PFSK-1 (cell line): ENCODE measurements around the gene CDK6.

Source experiments
- FOXP2 ChIP-seq: optimal IDR thresholded peaks from 2 replicates; pipeline ENCODE3; 2011; ENCODE audit warnings: borderline replicate concordance, control low read depth, inconsistent platforms; ENCODE audit not compliant: insufficient read depth; ENCODE audit errors: extremely low read length, extremely low read depth
- POLR2AphosphoS5 ChIP-seq: IDR thresholded peaks from 2 replicates; pipeline ENCODE4 v1.6.1; 2012; ENCODE audit warnings: low read depth, mild to moderate bottlenecking, control low read depth, low read length, moderate library complexity
- SIN3A ChIP-seq: IDR thresholded peaks from 2 replicates; pipeline ENCODE4 v1.6.1; 2012; ENCODE audit warnings: mild to moderate bottlenecking, low read length, moderate library complexity, borderline replicate concordance; ENCODE audit not compliant: insufficient read depth
- TAF1 ChIP-seq: IDR thresholded peaks from 2 replicates; pipeline ENCODE4 v1.6.1; 2012; ENCODE audit warnings: low read length, control low read depth, borderline replicate concordance; ENCODE audit not compliant: insufficient read depth
- TF ChIP-seq, protein P1 (sequence below), 2 experiments: IDR thresholded peaks; 2 replicates each; pipeline versions ENCODE4 v1.6.1 to v1.8.0; 2011 to 2012; ENCODE audit warnings: low read depth in 2 of 2, low read length in 2 of 2, control low read depth in 1 of 2, inconsistent platforms in 1 of 2, mild to moderate bottlenecking in 1 of 2, moderate library complexity in 1 of 2; ENCODE audit not compliant: insufficient read depth in 1 of 2

The CDK6 gene

DNA sequence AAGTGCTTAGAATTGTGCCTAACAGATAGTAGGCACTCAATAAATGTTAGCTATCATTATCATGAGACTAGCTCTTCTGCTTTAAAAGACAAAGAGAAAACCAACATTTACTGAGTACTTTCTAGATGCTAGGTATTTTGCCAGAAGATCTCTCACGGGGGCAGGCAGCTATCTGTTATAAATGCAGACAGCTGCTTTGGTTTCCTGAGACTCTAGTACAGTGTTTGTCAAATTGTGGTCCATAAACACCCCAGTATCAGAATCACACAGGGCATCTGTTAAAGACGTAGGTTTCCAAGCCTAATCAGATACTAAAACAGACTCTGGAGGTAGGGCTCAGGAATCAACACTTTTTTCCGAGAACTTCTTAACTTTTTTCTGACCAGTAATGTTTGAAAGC lies 260.1 kb downstream of the CDK6 start:
- TF ChIP-seq, protein P1, sequence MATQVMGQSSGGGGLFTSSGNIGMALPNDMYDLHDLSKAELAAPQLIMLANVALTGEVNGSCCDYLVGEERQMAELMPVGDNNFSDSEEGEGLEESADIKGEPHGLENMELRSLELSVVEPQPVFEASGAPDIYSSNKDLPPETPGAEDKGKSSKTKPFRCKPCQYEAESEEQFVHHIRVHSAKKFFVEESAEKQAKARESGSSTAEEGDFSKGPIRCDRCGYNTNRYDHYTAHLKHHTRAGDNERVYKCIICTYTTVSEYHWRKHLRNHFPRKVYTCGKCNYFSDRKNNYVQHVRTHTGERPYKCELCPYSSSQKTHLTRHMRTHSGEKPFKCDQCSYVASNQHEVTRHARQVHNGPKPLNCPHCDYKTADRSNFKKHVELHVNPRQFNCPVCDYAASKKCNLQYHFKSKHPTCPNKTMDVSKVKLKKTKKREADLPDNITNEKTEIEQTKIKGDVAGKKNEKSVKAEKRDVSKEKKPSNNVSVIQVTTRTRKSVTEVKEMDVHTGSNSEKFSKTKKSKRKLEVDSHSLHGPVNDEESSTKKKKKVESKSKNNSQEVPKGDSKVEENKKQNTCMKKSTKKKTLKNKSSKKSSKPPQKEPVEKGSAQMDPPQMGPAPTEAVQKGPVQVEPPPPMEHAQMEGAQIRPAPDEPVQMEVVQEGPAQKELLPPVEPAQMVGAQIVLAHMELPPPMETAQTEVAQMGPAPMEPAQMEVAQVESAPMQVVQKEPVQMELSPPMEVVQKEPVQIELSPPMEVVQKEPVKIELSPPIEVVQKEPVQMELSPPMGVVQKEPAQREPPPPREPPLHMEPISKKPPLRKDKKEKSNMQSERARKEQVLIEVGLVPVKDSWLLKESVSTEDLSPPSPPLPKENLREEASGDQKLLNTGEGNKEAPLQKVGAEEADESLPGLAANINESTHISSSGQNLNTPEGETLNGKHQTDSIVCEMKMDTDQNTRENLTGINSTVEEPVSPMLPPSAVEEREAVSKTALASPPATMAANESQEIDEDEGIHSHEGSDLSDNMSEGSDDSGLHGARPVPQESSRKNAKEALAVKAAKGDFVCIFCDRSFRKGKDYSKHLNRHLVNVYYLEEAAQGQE (IDR thresholded peaks at IDR 0.05; ENCODE audit: insufficient read depth in 1 of 2, low read depth in 2 of 2, low read length in 2 of 2) = no peak
- TF ChIP-seq SIN3A = no peak
- TF ChIP-seq FOXP2 = no peak
- TF ChIP-seq TAF1 = no peak
- no peak for TF ChIP-seq POLR2AphosphoS5

DNA sequence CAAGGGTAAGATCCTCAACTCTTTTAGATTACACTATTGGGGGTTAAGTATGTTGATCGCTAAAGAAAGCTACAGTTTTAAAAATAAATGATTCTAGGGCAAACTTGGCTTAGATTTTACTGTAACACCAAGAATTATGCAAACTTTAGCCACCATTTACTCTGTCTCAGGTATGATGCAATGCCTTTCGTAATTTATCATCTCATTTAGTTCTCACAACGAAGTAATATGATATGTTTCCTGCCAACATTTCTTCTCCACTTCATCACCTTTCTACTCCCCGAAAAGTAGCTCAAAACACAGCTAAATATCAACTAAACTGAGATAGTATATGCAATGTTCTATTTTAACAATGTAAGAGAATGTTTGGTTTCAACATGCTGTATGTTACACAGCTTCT lies 267.2 kb downstream of the CDK6 start:
- TF ChIP-seq FOXP2 (no peak), TAF1 (no peak), SIN3A (no peak)
- TF ChIP-seq, protein P1 (IDR thresholded peaks at IDR 0.05; ENCODE audit: insufficient read depth in 1 of 2, low read depth in 2 of 2, low read length in 2 of 2) = no peak

DNA sequence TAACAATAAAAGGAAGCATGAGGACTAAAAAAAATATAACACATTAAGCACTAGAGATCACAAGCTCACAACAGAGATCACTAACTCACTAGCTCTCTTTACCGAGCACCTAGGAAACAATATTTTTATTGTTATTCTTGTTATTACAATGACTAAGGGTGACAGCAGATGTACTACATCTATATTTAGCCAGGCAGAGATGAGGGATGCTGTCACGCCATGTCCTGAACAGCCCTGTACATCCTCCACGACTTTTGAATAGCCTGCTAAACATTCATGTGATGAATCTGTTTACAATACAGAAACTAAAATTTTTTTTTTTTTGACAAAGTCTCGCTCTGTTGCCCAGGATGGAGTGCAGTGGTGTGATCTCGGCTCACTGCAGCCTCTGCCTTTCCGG lies 268.9 kb downstream of the CDK6 start:
- TF ChIP-seq SIN3A (no peak), FOXP2 (no peak), POLR2AphosphoS5 (no peak), TAF1 (no peak)
- TF ChIP-seq, protein P1 (IDR thresholded peaks at IDR 0.05; ENCODE audit: insufficient read depth in 1 of 2, low read depth in 2 of 2, low read length in 2 of 2) = no peak

DNA sequence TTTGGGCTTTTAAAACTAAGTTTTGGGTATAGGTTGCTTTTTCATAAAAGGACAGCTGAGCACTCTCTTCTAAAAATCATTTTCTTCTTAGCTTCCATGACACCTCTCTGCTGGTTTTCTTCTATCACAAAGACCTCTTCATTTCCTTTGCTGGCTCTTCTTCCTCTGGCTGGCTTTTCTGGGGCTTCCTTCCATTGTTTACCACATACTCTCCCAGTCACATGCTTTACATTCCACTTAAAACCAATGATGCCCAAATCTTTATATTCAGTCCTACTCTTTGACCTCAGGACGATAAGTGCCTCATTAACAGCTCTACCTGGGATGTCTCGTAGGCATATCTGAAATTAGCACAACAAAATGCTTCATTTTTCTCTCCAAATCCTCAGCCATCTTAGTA lies 273.0 kb downstream of the CDK6 start:
- TF ChIP-seq FOXP2 (no peak), TAF1 (no peak), SIN3A (no peak), POLR2AphosphoS5 (no peak)
- TF ChIP-seq, protein P1 (IDR thresholded peaks at IDR 0.05; ENCODE audit: insufficient read depth in 1 of 2, low read depth in 2 of 2, low read length in 2 of 2) = no peak

DNA sequence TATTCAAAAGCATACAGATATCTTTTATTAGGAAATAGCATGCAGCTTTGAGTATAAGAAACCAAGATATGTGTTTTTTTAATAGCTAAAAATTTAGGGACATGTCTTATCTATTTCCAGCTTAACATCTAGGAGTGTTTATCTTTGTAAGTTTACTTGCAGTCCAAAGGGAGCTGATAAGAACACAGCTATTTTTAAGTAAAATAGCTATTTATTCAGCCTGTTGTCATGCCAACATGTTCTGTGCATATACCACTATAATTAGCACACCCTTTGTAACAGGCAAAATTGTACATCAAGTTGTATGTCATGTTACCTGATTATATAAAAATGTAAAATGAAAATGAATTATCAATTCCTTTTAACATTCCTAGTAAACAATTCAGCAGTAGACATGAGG lies 275.8 kb downstream of the CDK6 start:
- no peak for TF ChIP-seq POLR2AphosphoS5
- TF ChIP-seq FOXP2 = no peak
- TF ChIP-seq, protein P1 (IDR thresholded peaks at IDR 0.05; ENCODE audit: insufficient read depth in 1 of 2, low read depth in 2 of 2, low read length in 2 of 2) = no peak
- no peak for TF ChIP-seq SIN3A
- TF ChIP-seq TAF1 = no peak
